Hepatocyte (in vitro differentiated cells): ENCODE results near the gene C3orf20.

Experiments used
- CTCF ChIP-seq: fragments of 200-600 bp; sonication (generic); IDR thresholded peaks from 2 replicates; pipeline ENCODE4 v1.5.1; 2016; ENCODE audit warnings: antibody characterized with exemption, mild to moderate bottlenecking; ENCODE audit not compliant: poor library complexity
- EZH2phosphoT487 ChIP-seq: fragments of 200-600 bp; sonication (generic); IDR thresholded peaks from one replicate; pipeline ENCODE4 v1.6.1; 2018; ENCODE audit warnings: antibody characterized with exemption, mild to moderate bottlenecking, low read depth, moderate library complexity; ENCODE audit not compliant: unreplicated experiment, severe bottlenecking

- TF ChIP-seq CTCF, result no peak
- no peak for TF ChIP-seq EZH2phosphoT487
Observed at GRCh38 chr3:14779069-14779685, 104.2 kb downstream of the C3orf20 start.
